HepG2 (cell line): ENCODE measurements around the gene CSTF1. TPM values are rescaled to one million over a fixed set of nuclear protein-coding genes. Genes with fewer than 3 reads are reported as not detected.

Experiments
- CENPT ChIP-seq: sonication (generic); formaldehyde crosslinking; IDR thresholded peaks from 2 replicates; pipeline ENCODE4 v1.8.0; 2022; ENCODE audit warnings: low read depth, mild to moderate bottlenecking, moderate library complexity, missing genetic modification reagents
- CHCHD3 ChIP-seq: sonication (generic); formaldehyde crosslinking; IDR thresholded peaks from 2 replicates; pipeline ENCODE4 v1.8.0; 2022; ENCODE audit warnings: mild to moderate bottlenecking, missing genetic modification reagents, moderate library complexity
- MAFF ChIP-seq: IDR thresholded peaks from 2 replicates; pipeline ENCODE4 v1.6.1; 2011; ENCODE audit warnings: low read depth, low read length, improper control_type of control experiment
- PAX8 ChIP-seq: sonication (generic); formaldehyde crosslinking; IDR thresholded peaks from 2 replicates; pipeline ENCODE4 v1.8.0; 2022; ENCODE audit warnings: mild to moderate bottlenecking, missing genetic modification reagents, borderline replicate concordance
- PCBP2 ChIP-seq: fragments of 200-400 bp; formaldehyde crosslinking; optimal IDR thresholded peaks from 2 replicates; pipeline ENCODE3; 2018; ENCODE audit warnings: low read length, low read depth; ENCODE audit not compliant: poor library complexity, severe bottlenecking
- SALL2 ChIP-seq: sonication (generic); formaldehyde crosslinking; IDR thresholded peaks from 2 replicates; pipeline ENCODE4 v1.8.1; 2023; ENCODE audit warnings: mild to moderate bottlenecking, missing genetic modification reagents, inconsistent platforms
- U2AF1 ChIP-seq: fragments of 200-400 bp; formaldehyde crosslinking; optimal IDR thresholded peaks from 2 replicates; pipeline ENCODE3; 2017; ENCODE audit warnings: mild to moderate bottlenecking, low read depth, low read length
- ZBTB38 ChIP-seq: sonication (generic); formaldehyde crosslinking; IDR thresholded peaks from 2 replicates; pipeline ENCODE4 v1.5.1; 2020; ENCODE audit warnings: mild to moderate bottlenecking, missing genetic modification reagents
- ZNF180 ChIP-seq: sonication (generic); formaldehyde crosslinking; IDR thresholded peaks from 2 replicates; pipeline ENCODE4 v1.4.0; 2020; ENCODE audit warnings: low read depth, missing genetic modification reagents, borderline replicate concordance
- ZNF3 ChIP-seq: IDR thresholded peaks from 2 replicates; pipeline ENCODE4 v1.7.0; 2017; ENCODE audit warnings: inconsistent platforms
- ZNF34 ChIP-seq: sonication (generic); formaldehyde crosslinking; IDR thresholded peaks from 2 replicates; pipeline ENCODE4 v1.4.0; 2020; ENCODE audit warnings: mild to moderate bottlenecking, missing genetic modification reagents, borderline replicate concordance
- ZNF605 ChIP-seq: sonication (generic); formaldehyde crosslinking; IDR thresholded peaks from 2 replicates; pipeline ENCODE4 v1.8.0; 2022; ENCODE audit warnings: mild to moderate bottlenecking, missing genetic modification reagents
- ZNF7 ChIP-seq: IDR thresholded peaks from 2 replicates; pipeline ENCODE4 v1.6.1; 2016; ENCODE audit warnings: missing biosample characterization, missing genetic modification reagents
- ZNF891 ChIP-seq: sonication (generic); formaldehyde crosslinking; IDR thresholded peaks from 2 replicates; pipeline ENCODE4 v1.5.0; 2020; ENCODE audit warnings: mild to moderate bottlenecking, missing genetic modification reagents
- ZZZ3 ChIP-seq: sonication (generic); formaldehyde crosslinking; IDR thresholded peaks from 2 replicates; pipeline ENCODE4 v1.4.0; 2020; ENCODE audit warnings: missing genetic modification reagents, mild to moderate bottlenecking, borderline replicate concordance
- polyA plus RNA-seq, 8 experiments: library from polyadenylated mRNA; depleted of rRNA in 3 of 8; stranded (reverse) in 7 of 8; unstranded in 1 of 8; fragments of >200 nt; fragmentation: Illumina TruSeq in 4 of 8; extraction: Trizol in 4 of 8; gene quantifications; 2 replicates each; pipeline versions ENCODE4 v1.2.1 to v1.2.3, GENCODE V29; 2011 to 2016; ENCODE audit warnings: low read depth in 4 of 8, missing spikeins in 1 of 8, mixed read lengths in 1 of 8; ENCODE audit not compliant: insufficient read depth in 1 of 8
- total RNA-seq, 5 experiments: library from RNA; depleted of rRNA; stranded (reverse); fragments of >200 nt; fragmentation: Illumina TruSeq; extraction: Trizol; gene quantifications; 2 replicates each; pipeline ENCODE4 v1.2.3, GENCODE V29; 2016; ENCODE audit warnings: low read depth in 1 of 5
- TF ChIP-seq, protein P1 (sequence below): sonication (generic); formaldehyde crosslinking; conservative IDR thresholded peaks from 2 replicates; pipeline ENCODE4 v1.8.0; 2022; ENCODE audit warnings: low read depth, missing genetic modification reagents
- TF ChIP-seq, protein P2 (sequence below): sonication (generic); formaldehyde crosslinking; IDR thresholded peaks from 2 replicates; pipeline ENCODE4 v1.8.0; 2023; ENCODE audit warnings: mild to moderate bottlenecking, missing genetic modification reagents
- TF ChIP-seq, protein P3 (sequence below): sonication (generic); formaldehyde crosslinking; IDR thresholded peaks from 2 replicates; pipeline ENCODE4 v1.8.1; 2023; ENCODE audit warnings: mild to moderate bottlenecking, inconsistent platforms, moderate library complexity, missing genetic modification reagents, borderline replicate concordance
- TF ChIP-seq, protein P4 (sequence below): sonication (generic); formaldehyde crosslinking; conservative IDR thresholded peaks from 2 replicates; pipeline ENCODE4 v1.4.0; 2020; ENCODE audit warnings: missing genetic modification reagents
- TF ChIP-seq, protein P5 (sequence below): sonication (generic); formaldehyde crosslinking; IDR thresholded peaks from 2 replicates; pipeline ENCODE4 v1.4.0; 2020; ENCODE audit warnings: missing genetic modification reagents

Gene CSTF1
- total and polyA plus RNA-seq, 2 of the 13 experiments (the other 11 are each of a cell fraction or from before 2014, with no cell fraction given) = 70.9 to 100 TPM

DNA sequence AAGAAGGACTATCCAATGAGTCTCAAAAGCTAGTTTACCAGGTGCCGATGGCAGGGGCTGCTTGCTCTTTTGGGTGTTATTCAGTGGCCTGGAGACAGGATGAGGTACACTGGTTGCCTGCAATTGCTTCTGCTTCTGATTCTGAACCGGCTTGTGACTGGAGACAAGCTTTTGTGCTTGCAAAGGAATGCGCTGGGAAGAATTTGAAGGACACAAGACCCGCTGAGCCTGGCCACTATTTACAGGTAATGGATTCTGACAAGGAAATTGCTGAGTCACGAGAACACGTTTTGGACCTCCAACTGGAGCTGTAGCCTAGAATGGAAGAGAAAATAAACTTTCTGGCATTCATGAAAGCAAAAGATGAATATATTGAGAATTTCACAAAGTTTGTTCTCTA lies 6.2 kb upstream of the CSTF1 start (continued):
- peak; percentile 72 for TF ChIP-seq MAFF
- TF ChIP-seq, protein P1, sequence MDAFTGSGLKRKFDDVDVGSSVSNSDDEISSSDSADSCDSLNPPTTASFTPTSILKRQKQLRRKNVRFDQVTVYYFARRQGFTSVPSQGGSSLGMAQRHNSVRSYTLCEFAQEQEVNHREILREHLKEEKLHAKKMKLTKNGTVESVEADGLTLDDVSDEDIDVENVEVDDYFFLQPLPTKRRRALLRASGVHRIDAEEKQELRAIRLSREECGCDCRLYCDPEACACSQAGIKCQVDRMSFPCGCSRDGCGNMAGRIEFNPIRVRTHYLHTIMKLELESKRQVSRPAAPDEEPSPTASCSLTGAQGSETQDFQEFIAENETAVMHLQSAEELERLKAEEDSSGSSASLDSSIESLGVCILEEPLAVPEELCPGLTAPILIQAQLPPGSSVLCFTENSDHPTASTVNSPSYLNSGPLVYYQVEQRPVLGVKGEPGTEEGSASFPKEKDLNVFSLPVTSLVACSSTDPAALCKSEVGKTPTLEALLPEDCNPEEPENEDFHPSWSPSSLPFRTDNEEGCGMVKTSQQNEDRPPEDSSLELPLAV = no peak
- TF ChIP-seq ZBTB38 = 0 out of 2 replicates have a peak, but pooled peaks have one; percentile 19
- no peak for TF ChIP-seq ZZZ3 (CRISPR knock-in tag)
- TF ChIP-seq, protein P2, sequence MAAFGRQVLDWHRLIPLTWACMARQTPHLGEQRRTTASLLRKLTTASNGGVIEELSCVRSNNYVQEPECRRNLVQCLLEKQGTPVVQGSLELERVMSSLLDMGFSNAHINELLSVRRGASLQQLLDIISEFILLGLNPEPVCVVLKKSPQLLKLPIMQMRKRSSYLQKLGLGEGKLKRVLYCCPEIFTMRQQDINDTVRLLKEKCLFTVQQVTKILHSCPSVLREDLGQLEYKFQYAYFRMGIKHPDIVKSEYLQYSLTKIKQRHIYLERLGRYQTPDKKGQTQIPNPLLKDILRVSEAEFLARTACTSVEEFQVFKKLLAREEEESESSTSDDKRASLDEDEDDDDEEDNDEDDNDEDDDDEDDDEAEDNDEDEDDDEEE = no peak
- no peak for TF ChIP-seq CENPT
- no peak for TF ChIP-seq ZNF3 (CRISPR knock-in tag)
- TF ChIP-seq, protein P3, sequence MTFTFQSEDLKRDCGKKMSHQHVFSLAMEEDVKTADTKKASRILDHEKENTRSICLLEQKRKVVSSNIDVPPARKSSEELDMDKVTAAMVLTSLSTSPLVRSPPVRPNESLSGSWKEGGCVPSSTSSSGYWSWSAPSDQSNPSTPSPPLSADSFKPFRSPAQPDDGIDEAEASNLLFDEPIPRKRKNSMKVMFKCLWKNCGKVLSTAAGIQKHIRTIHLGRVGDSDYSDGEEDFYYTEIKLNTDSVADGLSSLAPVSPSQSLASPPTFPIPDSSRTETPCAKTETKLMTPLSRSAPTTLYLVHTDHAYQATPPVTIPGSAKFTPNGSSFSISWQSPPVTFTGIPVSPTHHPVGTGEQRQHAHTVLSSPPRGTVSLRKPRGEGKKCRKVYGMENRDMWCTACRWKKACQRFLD = no peak
- no peak for TF ChIP-seq ZNF605
- TF ChIP-seq, protein P4, sequence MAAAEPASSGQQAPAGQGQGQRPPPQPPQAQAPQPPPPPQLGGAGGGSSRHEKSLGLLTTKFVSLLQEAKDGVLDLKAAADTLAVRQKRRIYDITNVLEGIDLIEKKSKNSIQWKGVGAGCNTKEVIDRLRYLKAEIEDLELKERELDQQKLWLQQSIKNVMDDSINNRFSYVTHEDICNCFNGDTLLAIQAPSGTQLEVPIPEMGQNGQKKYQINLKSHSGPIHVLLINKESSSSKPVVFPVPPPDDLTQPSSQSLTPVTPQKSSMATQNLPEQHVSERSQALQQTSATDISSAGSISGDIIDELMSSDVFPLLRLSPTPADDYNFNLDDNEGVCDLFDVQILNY (CRISPR knock-in tag) = no peak
- no peak for TF ChIP-seq ZNF180 (CRISPR knock-in tag)
- no peak for TF ChIP-seq PAX8 (CRISPR knock-in tag)
- TF ChIP-seq, protein P5, sequence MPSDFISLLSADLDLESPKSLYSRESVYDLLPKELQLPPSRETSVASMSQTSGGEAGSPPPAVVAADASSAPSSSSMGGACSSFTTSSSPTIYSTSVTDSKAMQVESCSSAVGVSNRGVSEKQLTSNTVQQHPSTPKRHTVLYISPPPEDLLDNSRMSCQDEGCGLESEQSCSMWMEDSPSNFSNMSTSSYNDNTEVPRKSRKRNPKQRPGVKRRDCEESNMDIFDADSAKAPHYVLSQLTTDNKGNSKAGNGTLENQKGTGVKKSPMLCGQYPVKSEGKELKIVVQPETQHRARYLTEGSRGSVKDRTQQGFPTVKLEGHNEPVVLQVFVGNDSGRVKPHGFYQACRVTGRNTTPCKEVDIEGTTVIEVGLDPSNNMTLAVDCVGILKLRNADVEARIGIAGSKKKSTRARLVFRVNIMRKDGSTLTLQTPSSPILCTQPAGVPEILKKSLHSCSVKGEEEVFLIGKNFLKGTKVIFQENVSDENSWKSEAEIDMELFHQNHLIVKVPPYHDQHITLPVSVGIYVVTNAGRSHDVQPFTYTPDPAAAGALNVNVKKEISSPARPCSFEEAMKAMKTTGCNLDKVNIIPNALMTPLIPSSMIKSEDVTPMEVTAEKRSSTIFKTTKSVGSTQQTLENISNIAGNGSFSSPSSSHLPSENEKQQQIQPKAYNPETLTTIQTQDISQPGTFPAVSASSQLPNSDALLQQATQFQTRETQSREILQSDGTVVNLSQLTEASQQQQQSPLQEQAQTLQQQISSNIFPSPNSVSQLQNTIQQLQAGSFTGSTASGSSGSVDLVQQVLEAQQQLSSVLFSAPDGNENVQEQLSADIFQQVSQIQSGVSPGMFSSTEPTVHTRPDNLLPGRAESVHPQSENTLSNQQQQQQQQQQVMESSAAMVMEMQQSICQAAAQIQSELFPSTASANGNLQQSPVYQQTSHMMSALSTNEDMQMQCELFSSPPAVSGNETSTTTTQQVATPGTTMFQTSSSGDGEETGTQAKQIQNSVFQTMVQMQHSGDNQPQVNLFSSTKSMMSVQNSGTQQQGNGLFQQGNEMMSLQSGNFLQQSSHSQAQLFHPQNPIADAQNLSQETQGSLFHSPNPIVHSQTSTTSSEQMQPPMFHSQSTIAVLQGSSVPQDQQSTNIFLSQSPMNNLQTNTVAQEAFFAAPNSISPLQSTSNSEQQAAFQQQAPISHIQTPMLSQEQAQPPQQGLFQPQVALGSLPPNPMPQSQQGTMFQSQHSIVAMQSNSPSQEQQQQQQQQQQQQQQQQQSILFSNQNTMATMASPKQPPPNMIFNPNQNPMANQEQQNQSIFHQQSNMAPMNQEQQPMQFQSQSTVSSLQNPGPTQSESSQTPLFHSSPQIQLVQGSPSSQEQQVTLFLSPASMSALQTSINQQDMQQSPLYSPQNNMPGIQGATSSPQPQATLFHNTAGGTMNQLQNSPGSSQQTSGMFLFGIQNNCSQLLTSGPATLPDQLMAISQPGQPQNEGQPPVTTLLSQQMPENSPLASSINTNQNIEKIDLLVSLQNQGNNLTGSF (CRISPR knock-in tag) = no peak
- TF ChIP-seq PCBP2 = no peak
- TF ChIP-seq ZNF34 (CRISPR knock-in tag) = no peak
- TF ChIP-seq U2AF1 = no peak
- TF ChIP-seq ZNF7 (CRISPR knock-in tag) = no peak
- no peak for TF ChIP-seq CHCHD3 (CRISPR knock-in tag)
- no peak for TF ChIP-seq ZNF891 (CRISPR knock-in tag)
- no peak for TF ChIP-seq SALL2 (CRISPR knock-in tag)
